CD8-positive, alpha-beta memory T cell (primary cell): Measurements from ENCODE around the gene ADCY5. TPM values are rescaled to one million over a fixed set of nuclear protein-coding genes. Genes with fewer than 3 reads are reported as not detected.

Source experiments
- CTCF ChIA-PET: fragments of 350-600 bp; sonication (Branson Sonifier 250); formaldehyde crosslinking; loops from one replicate; lab custom pipeline; 2021; ENCODE audit warnings: antibody characterized with exemption; lab: Charles Lee
- POLR2A ChIA-PET: fragments of 350-600 bp; sonication (Branson Sonifier 250); formaldehyde crosslinking; loops from one replicate; lab custom pipeline; 2021; ENCODE audit warnings: antibody characterized with exemption; lab: Charles Lee
- DNase-seq, 5 donors: peaks; one replicate each; pipeline versions ENCODE4 v3.0.0 to v3.0.0-alpha.2; 2020 to 2022; ENCODE audit warnings: mixed read lengths in 1 of 5
- H3K27ac ChIP-seq: one replicate; pipeline ENCODE4 v1.7.0; 2013; ENCODE audit warnings: low read depth, mild to moderate bottlenecking, low read length, moderate library complexity
- H3K27me3 ChIP-seq: 2 replicates; pipeline ENCODE4 v1.7.0; 2013; ENCODE audit warnings: low read length, mild to moderate bottlenecking; ENCODE audit not compliant: insufficient read depth, poor library complexity, severe bottlenecking
- H3K36me3 ChIP-seq: 2 replicates; pipeline ENCODE4 v1.7.0; 2013; ENCODE audit warnings: mild to moderate bottlenecking, low read length, moderate library complexity; ENCODE audit not compliant: insufficient read depth
- H3K4me1 ChIP-seq: 2 replicates; pipeline ENCODE4 v1.7.0; 2013; ENCODE audit warnings: mild to moderate bottlenecking, low read length, moderate library complexity; ENCODE audit not compliant: insufficient read depth
- H3K4me3 ChIP-seq: 2 replicates; pipeline ENCODE4 v1.7.0; 2013; ENCODE audit warnings: mild to moderate bottlenecking, low read length
- H3K9me3 ChIP-seq: 2 replicates; pipeline ENCODE4 v1.7.0; 2013; ENCODE audit warnings: mild to moderate bottlenecking, low read length
- H3K27ac Mint-ChIP-seq, 8 donors: one replicate each; pipeline ENCODE4 v1.8.0; 2020 to 2021; ENCODE audit warnings: mixed read lengths in 8 of 8, mild to moderate bottlenecking in 6 of 8, inconsistent platforms in 3 of 8, moderate library complexity in 3 of 8
- H3K27me3 Mint-ChIP-seq, 2 donors: one replicate each; pipeline ENCODE4 v1.8.0; 2020 to 2021; ENCODE audit warnings: mixed read lengths in 2 of 2, mild to moderate bottlenecking in 1 of 2, moderate library complexity in 1 of 2
- H3K36me3 Mint-ChIP-seq, 3 donors: one replicate each; pipeline ENCODE4 v1.8.0; 2020 to 2021; ENCODE audit warnings: mixed read lengths in 3 of 3, inconsistent platforms in 1 of 3, mild to moderate bottlenecking in 1 of 3
- H3K4me1 Mint-ChIP-seq, 3 donors: one replicate each; pipeline ENCODE4 v1.8.0; 2020 to 2021; ENCODE audit warnings: mixed read lengths in 3 of 3, inconsistent platforms in 1 of 3, mild to moderate bottlenecking in 1 of 3
- H3K4me3 Mint-ChIP-seq, 7 donors: one replicate each; pipeline ENCODE4 v1.8.0; 2020 to 2021; ENCODE audit warnings: mixed read lengths in 7 of 7, mild to moderate bottlenecking in 6 of 7, moderate library complexity in 4 of 7, inconsistent platforms in 2 of 7
- H3K9me3 Mint-ChIP-seq, 5 donors: one replicate each; pipeline ENCODE4 v1.8.0; 2020 to 2022; ENCODE audit warnings: mixed read lengths in 5 of 5, mild to moderate bottlenecking in 3 of 5, moderate library complexity in 2 of 5, inconsistent platforms in 1 of 5
- polyA plus RNA-seq: library from polyadenylated mRNA; unstranded; fragments of 300-500 nt; fragmentation: Illumina TruSeq; gene quantifications from one replicate; pipeline ENCODE4 v1.2.3, GENCODE V29; 2021
- total RNA-seq, 2 experiments: library from RNA; stranded (reverse); gene quantifications; one replicate each; pipeline ENCODE4 v1.2.3, GENCODE V29; 2021

ADCY5 gene
- total and polyA plus RNA-seq, 3 experiments from 2014 or later, result 0.02 to 0.16 TPM; not detected in 1

DNA sequence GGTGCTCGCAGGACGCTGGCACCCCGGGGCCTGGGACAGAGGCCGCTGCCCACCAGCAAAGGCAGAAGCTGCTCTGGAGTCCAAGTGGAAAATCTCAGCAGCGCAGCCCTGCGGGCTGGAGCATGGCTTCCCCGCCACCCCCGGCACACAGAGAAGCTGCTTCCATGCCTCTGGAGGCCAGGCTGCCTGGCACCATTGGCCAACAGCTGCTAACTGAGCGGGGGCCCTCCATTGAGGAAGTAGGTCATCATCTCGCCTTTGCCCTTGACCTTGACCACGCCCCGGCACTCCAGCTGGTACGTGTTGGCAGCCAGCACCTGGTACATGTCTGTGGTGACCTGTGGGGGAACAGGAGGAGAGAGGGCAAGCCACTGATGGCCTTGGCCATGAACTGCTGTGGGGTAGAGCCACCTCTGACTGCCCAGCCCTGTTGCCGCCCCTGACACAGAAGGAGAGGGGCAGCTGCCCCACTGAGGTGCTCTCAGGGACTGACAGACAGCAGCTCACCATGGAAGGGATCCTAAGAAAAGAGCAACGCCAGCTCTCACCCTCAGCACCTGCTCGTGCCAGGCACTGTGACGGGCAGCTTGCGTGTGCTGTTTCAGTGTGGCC is 164.4 kb downstream of the ADCY5 start:
- Histone ChIP-seq H3K36me3 (no peaks in the 10 kb centered on the region), H3K4me3 (no peak overlapping the region), H3K27ac (no peak overlapping the region), H3K4me1 (no peaks in the 10 kb centered on the region), H3K27me3 (no peaks in the 10 kb centered on the region), H3K9me3 (no peaks in the 10 kb centered on the region)
- H3K4me1 Mint-ChIP-seq, result no peaks in the 10 kb centered on the region
- ChIA-PET CTCF (no interaction called here), POLR2A (no interaction called here)
- H3K27ac Mint-ChIP-seq, result no peak overlapping the region
- no peaks in the 10 kb centered on the region for H3K9me3 Mint-ChIP-seq
- H3K4me3 Mint-ChIP-seq, result no peak overlapping the region
- H3K27me3 Mint-ChIP-seq, result no peaks in the 10 kb centered on the region
- no peak for DNase-seq
- peaks cover 0 to 1% (median 0%) of the 10 kb centered on the region in 3 donors for H3K36me3 Mint-ChIP-seq

DNA sequence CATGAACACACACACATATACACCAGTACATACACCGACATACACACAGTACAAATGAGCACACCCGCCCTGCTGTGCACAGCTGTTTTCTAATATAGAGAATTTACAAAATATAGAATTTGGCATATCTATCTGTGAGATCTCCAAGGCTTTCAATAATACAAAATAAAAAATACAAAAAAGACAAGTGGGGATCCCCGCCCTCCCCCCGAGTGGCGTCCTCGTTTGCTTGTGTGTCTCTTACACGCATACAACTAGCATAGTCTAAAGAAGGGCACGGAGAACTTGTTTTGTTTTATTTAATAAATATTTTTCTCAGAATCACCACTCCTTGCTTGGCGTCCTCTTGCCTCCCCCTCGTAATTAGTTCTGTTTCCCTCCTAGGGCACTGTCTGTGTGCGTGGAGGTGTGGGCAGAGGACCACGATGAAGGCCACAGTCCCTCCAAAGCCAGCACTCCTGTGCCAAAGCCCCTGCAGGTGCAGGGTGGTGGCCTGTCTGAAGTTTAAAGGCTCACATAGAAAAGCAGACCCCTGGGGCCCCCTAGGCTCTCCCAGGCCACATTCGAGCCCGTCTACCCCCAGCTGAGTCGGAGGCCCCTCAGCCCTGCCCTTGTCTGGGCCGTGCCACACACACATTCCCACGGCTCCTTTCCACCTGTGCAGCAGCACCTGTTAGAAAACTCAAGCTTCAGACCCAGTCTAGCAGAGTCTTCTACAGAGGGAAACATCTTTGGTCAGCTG is 165.1 kb downstream of the ADCY5 start:
- ChIA-PET CTCF (no interaction called here), POLR2A (interaction anchor here (0.9 kb wide), 1 partner anchor 82 kb away, joined by 3 read pairs; the partner anchor contains the start of gene SEC22A)
- Mint-ChIP-seq H3K36me3 (peaks cover 0 to 1% (median 0%) of the 10 kb centered on the region in 3 donors), H3K4me1 (no peaks in the 10 kb centered on the region), H3K27ac (no peak overlapping the region), H3K4me3 (no peak overlapping the region), H3K27me3 (no peaks in the 10 kb centered on the region), H3K9me3 (no peaks in the 10 kb centered on the region)
- Histone ChIP-seq H3K9me3 (no peaks in the 10 kb centered on the region), H3K27me3 (no peaks in the 10 kb centered on the region), H3K4me3 (no peak overlapping the region), H3K4me1 (no peaks in the 10 kb centered on the region), H3K27ac (no peak overlapping the region), H3K36me3 (no peaks in the 10 kb centered on the region)
- no peak for DNase-seq

DNA sequence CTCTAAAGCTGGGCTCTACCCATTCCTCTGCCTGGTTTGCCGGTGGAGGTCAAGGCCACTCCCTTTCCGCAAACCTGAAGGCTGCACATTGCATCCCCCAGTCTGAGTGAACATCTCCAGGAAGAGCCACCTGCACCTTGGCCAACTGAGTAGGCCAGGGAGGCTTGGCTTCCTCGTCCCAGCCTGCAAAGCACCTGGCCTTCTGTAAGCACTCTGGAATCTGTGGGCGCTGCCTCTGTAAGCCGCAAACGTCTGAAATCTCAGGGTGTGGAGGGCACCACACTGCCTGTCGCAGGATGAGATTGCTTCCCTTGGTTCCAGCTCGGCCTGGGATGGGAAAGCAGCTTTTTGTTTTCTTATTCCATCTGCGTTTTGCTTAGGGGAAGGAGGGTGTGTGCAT is 165.8 kb downstream of the ADCY5 start:
- no peaks in the 10 kb centered on the region for H3K9me3 Mint-ChIP-seq
- H3K9me3 ChIP-seq, result no peaks in the 10 kb centered on the region
- no peak overlapping the region for H3K4me3 Mint-ChIP-seq
- H3K27me3 Mint-ChIP-seq, result no peaks in the 10 kb centered on the region
- peaks cover 0 to 1% (median 0%) of the 10 kb centered on the region in 3 donors for H3K36me3 Mint-ChIP-seq
- DNase-seq, result no peak
- H3K27me3 ChIP-seq, result no peaks in the 10 kb centered on the region
- no peaks in the 10 kb centered on the region for H3K36me3 ChIP-seq
- CTCF ChIA-PET, result no interaction called here
- POLR2A ChIA-PET, result interaction anchor here (0.9 kb wide), 1 partner anchor 81 kb away, joined by 3 read pairs; the partner anchor contains the start of gene SEC22A
- H3K4me1 ChIP-seq, result no peaks in the 10 kb centered on the region
- H3K27ac Mint-ChIP-seq, result no peak overlapping the region
- H3K4me3 ChIP-seq, result no peak overlapping the region
- H3K4me1 Mint-ChIP-seq, result no peaks in the 10 kb centered on the region
- no peak overlapping the region for H3K27ac ChIP-seq

DNA sequence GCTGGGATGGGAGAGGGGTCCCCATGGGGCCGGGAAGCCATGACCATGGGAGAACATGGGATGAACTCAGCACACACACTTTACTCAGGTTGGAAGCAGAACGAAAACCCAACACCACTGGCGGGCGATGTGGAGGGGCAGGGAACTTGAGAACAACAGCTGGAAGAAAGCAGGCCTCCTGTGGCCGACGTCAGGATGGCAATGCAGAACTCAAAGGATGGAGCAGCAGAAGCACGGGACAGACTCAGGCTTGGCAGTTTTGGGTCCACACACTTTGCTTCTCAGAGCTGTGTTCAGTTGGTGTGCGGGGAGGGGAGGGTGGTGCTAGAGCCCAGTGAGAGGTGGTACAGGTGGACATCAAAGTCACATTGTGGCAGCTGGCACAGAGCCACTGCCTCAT is 166.4 kb downstream of the ADCY5 start:
- no peak for DNase-seq
- Histone ChIP-seq H3K27ac (no peak overlapping the region), H3K27me3 (no peaks in the 10 kb centered on the region), H3K9me3 (no peaks in the 10 kb centered on the region), H3K36me3 (no peaks in the 10 kb centered on the region), H3K4me1 (no peaks in the 10 kb centered on the region), H3K4me3 (no peak overlapping the region)
- ChIA-PET POLR2A (no interaction called here), CTCF (no interaction called here)
- H3K27me3 Mint-ChIP-seq, result no peaks in the 10 kb centered on the region
- H3K36me3 Mint-ChIP-seq, result peaks cover 0 to 1% (median 0%) of the 10 kb centered on the region in 3 donors
- no peaks in the 10 kb centered on the region for H3K4me1 Mint-ChIP-seq
- no peak overlapping the region for H3K27ac Mint-ChIP-seq
- no peaks in the 10 kb centered on the region for H3K9me3 Mint-ChIP-seq
- no peak overlapping the region for H3K4me3 Mint-ChIP-seq

DNA sequence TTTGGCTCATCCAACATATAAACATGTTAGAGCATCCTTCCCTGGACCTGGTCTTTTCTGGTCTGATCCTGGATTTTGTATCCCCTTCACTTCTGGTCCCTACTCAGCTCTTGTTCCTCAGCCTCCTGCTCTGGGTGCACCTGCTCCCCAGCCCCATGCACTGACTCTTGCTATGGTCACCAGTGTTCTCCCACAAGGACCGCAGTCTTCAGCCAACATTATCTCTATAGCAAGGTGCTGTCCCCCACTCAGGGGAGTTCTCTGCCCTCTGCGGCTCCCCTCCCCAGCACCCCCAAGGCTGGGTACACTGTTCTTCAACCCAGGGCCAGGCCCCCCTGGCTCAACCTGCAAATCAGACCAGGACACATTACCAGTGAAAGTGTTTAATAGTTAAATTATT is 167.0 kb downstream of the ADCY5 start:
- Mint-ChIP-seq H3K4me1 (no peaks in the 10 kb centered on the region), H3K27me3 (no peaks in the 10 kb centered on the region), H3K27ac (no peak overlapping the region), H3K36me3 (peaks cover 0 to 1% (median 0%) of the 10 kb centered on the region in 3 donors), H3K4me3 (no peak overlapping the region), H3K9me3 (no peaks in the 10 kb centered on the region)
- Histone ChIP-seq H3K27me3 (no peaks in the 10 kb centered on the region), H3K27ac (no peak overlapping the region), H3K4me3 (no peak overlapping the region), H3K9me3 (no peaks in the 10 kb centered on the region), H3K36me3 (no peaks in the 10 kb centered on the region), H3K4me1 (no peaks in the 10 kb centered on the region)
- ChIA-PET CTCF (no interaction called here), POLR2A (no interaction called here)
- DNase-seq, result no peak

DNA sequence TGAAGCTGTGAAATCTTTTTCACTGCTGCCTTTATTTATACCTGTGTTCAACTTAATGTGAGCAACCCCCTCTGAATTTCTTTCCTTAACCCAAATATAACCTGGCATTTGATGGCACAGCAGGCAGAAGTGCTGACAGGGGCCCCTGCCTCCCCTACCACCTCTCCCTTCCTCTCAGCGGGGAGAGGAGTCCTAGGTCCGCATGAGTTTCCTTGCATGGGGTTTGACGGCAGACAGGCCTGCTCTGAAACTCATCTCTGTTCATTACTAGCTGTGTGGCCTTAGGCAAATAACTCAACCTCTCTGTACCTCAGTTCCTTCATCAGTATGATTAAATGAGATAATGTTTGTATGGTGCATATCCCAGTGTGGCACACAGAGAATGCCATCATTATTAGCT is 167.5 kb downstream of the ADCY5 start:
- no peaks in the 10 kb centered on the region for H3K4me1 ChIP-seq
- H3K9me3 Mint-ChIP-seq, result no peaks in the 10 kb centered on the region
- no peak overlapping the region for H3K27ac ChIP-seq
- ChIA-PET CTCF (no interaction called here), POLR2A (no interaction called here)
- no peak overlapping the region for H3K4me3 Mint-ChIP-seq
- H3K27ac Mint-ChIP-seq, result no peak overlapping the region
- H3K9me3 ChIP-seq, result no peaks in the 10 kb centered on the region
- no peaks in the 10 kb centered on the region for H3K27me3 Mint-ChIP-seq
- no peaks in the 10 kb centered on the region for H3K27me3 ChIP-seq
- H3K4me3 ChIP-seq, result no peak overlapping the region
- no peak for DNase-seq
- H3K36me3 Mint-ChIP-seq, result peaks cover 0 to 1% (median 0%) of the 10 kb centered on the region in 3 donors
- H3K36me3 ChIP-seq, result no peaks in the 10 kb centered on the region
- no peaks in the 10 kb centered on the region for H3K4me1 Mint-ChIP-seq

DNA sequence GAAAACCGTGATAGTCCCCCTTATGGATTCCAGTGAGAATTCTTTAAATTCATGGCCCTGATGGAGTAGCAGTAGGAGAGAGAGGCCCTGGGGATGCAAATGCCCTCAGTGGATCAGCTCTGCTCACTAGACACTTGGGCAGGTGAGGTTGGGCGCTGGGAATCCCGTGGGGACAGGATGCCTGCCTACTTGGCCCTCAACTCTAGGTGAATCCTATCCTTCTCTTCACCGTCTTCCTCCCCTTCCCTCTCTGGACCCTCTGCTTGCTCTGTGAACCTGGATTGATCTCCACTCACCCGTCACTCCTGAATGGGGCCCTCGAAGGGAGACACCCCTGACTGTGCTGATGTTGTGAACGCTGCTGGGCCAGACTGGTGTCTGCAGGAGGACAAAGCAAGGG is 169.8 kb downstream of the ADCY5 start:
- Mint-ChIP-seq H3K9me3 (no peaks in the 10 kb centered on the region), H3K4me3 (no peak overlapping the region), H3K27ac (no peak overlapping the region), H3K27me3 (no peaks in the 10 kb centered on the region), H3K4me1 (no peaks in the 10 kb centered on the region), H3K36me3 (peaks cover 0 to 1% (median 0%) of the 10 kb centered on the region in 3 donors)
- no peak for DNase-seq
- H3K36me3 ChIP-seq, result no peaks in the 10 kb centered on the region
- POLR2A ChIA-PET, result no interaction called here
- no peaks in the 10 kb centered on the region for H3K4me1 ChIP-seq
- no peaks in the 10 kb centered on the region for H3K27me3 ChIP-seq
- no peak overlapping the region for H3K4me3 ChIP-seq
- CTCF ChIA-PET, result no interaction called here
- no peak overlapping the region for H3K27ac ChIP-seq
- no peaks in the 10 kb centered on the region for H3K9me3 ChIP-seq

DNA sequence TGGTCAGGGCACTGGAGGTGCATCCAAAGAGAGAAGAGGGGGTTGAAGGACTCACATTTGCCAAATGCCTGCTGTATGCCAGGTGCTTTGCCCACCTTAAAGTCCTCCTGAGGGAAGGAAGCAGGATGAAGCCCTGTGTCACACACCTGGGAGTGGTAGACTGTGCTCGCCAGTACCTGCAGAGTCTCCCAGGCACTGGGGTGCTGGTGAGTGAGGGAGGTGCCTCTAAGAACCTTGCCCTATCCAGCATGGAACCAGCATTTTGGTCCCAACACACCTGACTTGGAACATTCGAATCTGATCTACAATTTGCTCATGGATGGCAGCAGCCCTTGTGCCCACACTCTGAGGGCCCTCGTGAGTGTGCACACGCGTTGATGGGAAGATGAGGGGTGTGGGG is 170.4 kb downstream of the ADCY5 start:
- Histone ChIP-seq H3K36me3 (no peaks in the 10 kb centered on the region), H3K4me3 (no peak overlapping the region), H3K9me3 (no peaks in the 10 kb centered on the region), H3K4me1 (no peaks in the 10 kb centered on the region), H3K27ac (no peak overlapping the region), H3K27me3 (no peaks in the 10 kb centered on the region)
- H3K36me3 Mint-ChIP-seq, result peaks cover 0 to 1% (median 0%) of the 10 kb centered on the region in 3 donors
- no peaks in the 10 kb centered on the region for H3K27me3 Mint-ChIP-seq
- no peak overlapping the region for H3K27ac Mint-ChIP-seq
- no peak for DNase-seq
- CTCF ChIA-PET, result no interaction called here
- POLR2A ChIA-PET, result no interaction called here
- no peaks in the 10 kb centered on the region for H3K4me1 Mint-ChIP-seq
- H3K9me3 Mint-ChIP-seq, result no peaks in the 10 kb centered on the region
- no peak overlapping the region for H3K4me3 Mint-ChIP-seq
